ENCODE data around the gene TRMT112.

TRMT112 gene

GRCh38 chr11:64357904-64358535, 40.7 kb upstream of the TRMT112 start:
- no peak overlapping the region for H3K4me3 ChIP-seq (ENCODE audit: low read depth, low read length)
- DNase-seq (ENCODE audit: low read depth) = peak; percentile 63
- TF ChIP-seq MAX (IDR thresholded peaks at IDR 0.05; ENCODE audit: low read depth, low read length) (peak; percentile 34; the same call in 1 of the 2 replicates), MYC (IDR thresholded peaks at IDR 0.05; ENCODE audit: low read depth, low read length) (no peak), POLR2A (IDR thresholded peaks at IDR 0.05; ENCODE audit: extremely low read depth, insufficient read length) (no peak)
- TF ChIP-seq, protein P1, sequence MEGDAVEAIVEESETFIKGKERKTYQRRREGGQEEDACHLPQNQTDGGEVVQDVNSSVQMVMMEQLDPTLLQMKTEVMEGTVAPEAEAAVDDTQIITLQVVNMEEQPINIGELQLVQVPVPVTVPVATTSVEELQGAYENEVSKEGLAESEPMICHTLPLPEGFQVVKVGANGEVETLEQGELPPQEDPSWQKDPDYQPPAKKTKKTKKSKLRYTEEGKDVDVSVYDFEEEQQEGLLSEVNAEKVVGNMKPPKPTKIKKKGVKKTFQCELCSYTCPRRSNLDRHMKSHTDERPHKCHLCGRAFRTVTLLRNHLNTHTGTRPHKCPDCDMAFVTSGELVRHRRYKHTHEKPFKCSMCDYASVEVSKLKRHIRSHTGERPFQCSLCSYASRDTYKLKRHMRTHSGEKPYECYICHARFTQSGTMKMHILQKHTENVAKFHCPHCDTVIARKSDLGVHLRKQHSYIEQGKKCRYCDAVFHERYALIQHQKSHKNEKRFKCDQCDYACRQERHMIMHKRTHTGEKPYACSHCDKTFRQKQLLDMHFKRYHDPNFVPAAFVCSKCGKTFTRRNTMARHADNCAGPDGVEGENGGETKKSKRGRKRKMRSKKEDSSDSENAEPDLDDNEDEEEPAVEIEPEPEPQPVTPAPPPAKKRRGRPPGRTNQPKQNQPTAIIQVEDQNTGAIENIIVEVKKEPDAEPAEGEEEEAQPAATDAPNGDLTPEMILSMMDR (IDR thresholded peaks at IDR 0.05; ENCODE audit: low read depth, low read length) = no peak

DNA sequence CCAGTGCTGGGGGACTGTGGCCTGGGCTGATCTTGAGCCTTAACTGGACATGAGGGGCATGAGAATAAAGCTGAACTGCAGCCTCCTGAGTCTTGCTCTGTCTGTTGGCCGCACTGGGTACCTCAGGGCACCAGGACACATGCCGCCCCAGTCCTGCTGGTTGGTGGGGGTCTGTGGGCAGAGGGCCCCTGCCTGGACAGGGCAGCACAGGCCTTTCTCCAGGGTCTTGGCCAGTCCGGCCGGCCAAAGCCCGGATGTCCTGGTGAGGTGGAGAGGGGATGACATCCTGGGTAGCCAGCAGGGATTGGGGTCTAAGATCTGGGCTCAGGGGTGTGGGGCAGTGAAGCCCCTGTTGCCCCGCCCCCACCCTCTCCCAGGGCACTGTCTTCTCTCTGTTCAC, 40.1 kb upstream of the TRMT112 start:
- no peak for TF ChIP-seq MYC (IDR thresholded peaks at IDR 0.05; ENCODE audit: low read depth, low read length)
- TF ChIP-seq POLR2A (IDR thresholded peaks at IDR 0.05; ENCODE audit: extremely low read depth, insufficient read length) = no peak
- TF ChIP-seq MAX (IDR thresholded peaks at IDR 0.05; ENCODE audit: low read depth, low read length) = no peak
- TF ChIP-seq, protein P1 (IDR thresholded peaks at IDR 0.05; ENCODE audit: low read depth, low read length) = no peak
- no peak overlapping the region for H3K4me3 ChIP-seq (ENCODE audit: low read depth, low read length)
- DNase-seq (ENCODE audit: low read depth) = no peak

GRCh38 chr11:64356498-64357411, 39.4 kb upstream of the TRMT112 start:
- peak; percentile 80 for DNase-seq (ENCODE audit: low read depth)
- H3K4me3 ChIP-seq (ENCODE audit: low read depth, low read length) = no peak overlapping the region
- TF ChIP-seq, protein P1 (IDR thresholded peaks at IDR 0.05; ENCODE audit: low read depth, low read length) = peak; percentile 77
- TF ChIP-seq MYC (IDR thresholded peaks at IDR 0.05; ENCODE audit: low read depth, low read length) = no peak

DNA sequence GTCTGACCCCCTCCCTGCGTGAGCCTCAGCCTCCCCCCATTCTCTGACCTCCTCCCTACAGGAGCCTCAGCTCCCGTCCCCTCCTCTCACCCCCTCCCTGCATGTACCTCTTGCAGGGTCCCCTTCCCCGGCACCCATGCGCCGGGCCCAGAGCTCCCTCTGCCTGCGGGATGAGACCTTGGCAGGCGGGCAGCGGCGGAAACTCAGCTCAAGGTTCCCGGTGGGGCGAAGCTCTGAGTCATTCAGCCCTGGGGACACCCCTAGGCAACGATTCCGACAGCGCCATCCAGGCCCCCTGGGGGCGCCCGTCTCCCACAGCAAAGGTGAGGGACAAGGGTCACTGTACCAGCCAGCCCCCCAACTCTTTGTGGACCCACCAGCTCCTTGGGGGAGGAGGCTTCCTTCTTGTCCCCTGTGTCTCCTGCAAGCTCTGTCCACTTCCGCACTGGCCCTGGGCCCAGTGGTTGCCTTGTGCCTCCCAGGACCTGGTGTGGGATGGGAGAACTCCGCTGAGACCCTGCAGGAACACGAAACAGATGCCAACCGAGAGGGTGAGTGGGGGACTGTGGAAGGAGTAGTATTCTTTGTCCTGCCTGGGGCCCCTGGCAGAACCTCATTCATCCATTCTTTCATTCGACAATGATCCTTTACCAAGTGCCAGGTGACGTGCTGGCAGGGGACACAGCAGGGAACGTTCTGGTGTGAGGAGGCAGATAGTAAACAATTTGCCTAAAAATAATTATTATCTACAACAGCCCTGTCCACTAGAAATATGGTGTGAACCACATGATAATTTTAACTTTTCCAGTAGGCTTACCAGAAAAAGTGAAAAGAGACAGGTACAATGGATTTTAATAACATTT, 38.0 kb upstream of the TRMT112 start:
- DNase-seq (ENCODE audit: low read depth) = peak; percentile 97
- no peak overlapping the region for H3K4me3 ChIP-seq (ENCODE audit: low read depth, low read length)
- no peak for TF ChIP-seq POLR2A (IDR thresholded peaks at IDR 0.05; ENCODE audit: extremely low read depth, insufficient read length)
- TF ChIP-seq, protein P1 (IDR thresholded peaks at IDR 0.05; ENCODE audit: low read depth, low read length) = peak; percentile 89
- peak; percentile 77; the same call in 1 of the 2 replicates for TF ChIP-seq MYC (IDR thresholded peaks at IDR 0.05; ENCODE audit: low read depth, low read length)
- no peak for TF ChIP-seq MAX (IDR thresholded peaks at IDR 0.05; ENCODE audit: low read depth, low read length)

GRCh38 chr11:64353715-64354506, 36.6 kb upstream of the TRMT112 start:
- DNase-seq (ENCODE audit: low read depth) = no peak
- H3K4me3 ChIP-seq (ENCODE audit: low read depth, low read length) = no peak overlapping the region
- TF ChIP-seq MYC (IDR thresholded peaks at IDR 0.05; ENCODE audit: low read depth, low read length) (no peak), MAX (IDR thresholded peaks at IDR 0.05; ENCODE audit: low read depth, low read length) (no peak), POLR2A (IDR thresholded peaks at IDR 0.05; ENCODE audit: extremely low read depth, insufficient read length) (no peak)
- TF ChIP-seq, protein P1 (IDR thresholded peaks at IDR 0.05; ENCODE audit: low read depth, low read length) = no peak

All from NB4 (cell line).